Mucosa of descending colon (tissue), 3 donors: Measurements from ENCODE around the gene NFIC. TPM values are rescaled to one million over a fixed set of nuclear protein-coding genes. Genes with fewer than 3 reads are reported as not detected.

ENCODE experiments used
- ATAC-seq: fragments of 200-7000 bp; cut with Tn5 transposase; one replicate; pipeline ENCODE4 v1.9.1; 2020; ENCODE audit warnings: mild to moderate bottlenecking, moderate library complexity
- DNase-seq, 3 donors: peaks; one replicate each; pipeline ENCODE4 v3.0.0-alpha.2; 2020
- H3K36me3 ChIP-seq: fragments of 200-600 bp; one replicate; pipeline ENCODE4 v1.8.0; 2021; ENCODE audit warnings: low read depth, mild to moderate bottlenecking
- H3K4me1 ChIP-seq: fragments of 200-600 bp; one replicate; pipeline ENCODE4 v1.8.0; 2021; ENCODE audit warnings: low read depth, mild to moderate bottlenecking
- H3K4me3 ChIP-seq: fragments of 200-600 bp; one replicate; pipeline ENCODE4 v1.8.0; 2021; ENCODE audit warnings: mild to moderate bottlenecking
- H3K9me3 ChIP-seq: fragments of 200-600 bp; one replicate; pipeline ENCODE4 v1.8.0; 2021; ENCODE audit warnings: mild to moderate bottlenecking
- intact Hi-C, 2 donors: fragments of 100-400 bp; cut with DNase I in 1 of 2; cut with micrococcal nuclease in 1 of 2; formaldehyde crosslinking; loops; one replicate each; pipeline versions ENCODE4 v1.11.0 to v1.11.1; 2022; cut with DNase I, micrococcal nuclease
- total RNA-seq, 3 donors: library from RNA; stranded (reverse); fragmentation: NEBNext Ultra II Directional in 2 of 3; extraction: Animal tissue kit (Norgen Biotek cat#: 25700) in 2 of 3; gene quantifications; one replicate each; pipeline versions ENCODE4 v1.2.1 to v1.2.4, GENCODE V29; 2021 to 2023
- TF ChIP-seq, protein P1 (sequence below): fragments of 200-600 bp; IDR thresholded peaks from one replicate; pipeline ENCODE4 v1.8.0; 2022; ENCODE audit warnings: antibody characterized with exemption, mild to moderate bottlenecking
- donor health status: DM: no; HTN: no; CAD: no; lungs with moderate emphysema.
- donor health status: DM: no; HTN: no; CAD: no.
- donor health status: DM: no; HTN: yes; CAD: no.

The NFIC gene
- total RNA-seq, 3 donors from 2014 or later: 38.4 to 210 (median 79.3) TPM

- Histone ChIP-seq H3K4me1 (peaks cover 18% of the 10 kb centered on the region), H3K36me3 (no peaks in the 10 kb centered on the region), H3K9me3 (no peaks in the 10 kb centered on the region), H3K4me3 (no peak overlapping the region)
- DNase-seq (no peak), ATAC-seq (no peak)
- TF ChIP-seq, protein P1, sequence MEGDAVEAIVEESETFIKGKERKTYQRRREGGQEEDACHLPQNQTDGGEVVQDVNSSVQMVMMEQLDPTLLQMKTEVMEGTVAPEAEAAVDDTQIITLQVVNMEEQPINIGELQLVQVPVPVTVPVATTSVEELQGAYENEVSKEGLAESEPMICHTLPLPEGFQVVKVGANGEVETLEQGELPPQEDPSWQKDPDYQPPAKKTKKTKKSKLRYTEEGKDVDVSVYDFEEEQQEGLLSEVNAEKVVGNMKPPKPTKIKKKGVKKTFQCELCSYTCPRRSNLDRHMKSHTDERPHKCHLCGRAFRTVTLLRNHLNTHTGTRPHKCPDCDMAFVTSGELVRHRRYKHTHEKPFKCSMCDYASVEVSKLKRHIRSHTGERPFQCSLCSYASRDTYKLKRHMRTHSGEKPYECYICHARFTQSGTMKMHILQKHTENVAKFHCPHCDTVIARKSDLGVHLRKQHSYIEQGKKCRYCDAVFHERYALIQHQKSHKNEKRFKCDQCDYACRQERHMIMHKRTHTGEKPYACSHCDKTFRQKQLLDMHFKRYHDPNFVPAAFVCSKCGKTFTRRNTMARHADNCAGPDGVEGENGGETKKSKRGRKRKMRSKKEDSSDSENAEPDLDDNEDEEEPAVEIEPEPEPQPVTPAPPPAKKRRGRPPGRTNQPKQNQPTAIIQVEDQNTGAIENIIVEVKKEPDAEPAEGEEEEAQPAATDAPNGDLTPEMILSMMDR: no peak
- intact Hi-C loops: loop anchor here in 1 of 2 donors (10.0 kb wide), 1 partner anchor 62 kb away; no protein-coding TSS in a partner anchor
These were observed 4.0 kb upstream of the NFIC start for GRCh38 chr19:3362217-3362906.

- TF ChIP-seq, protein P1: no peak
- Histone ChIP-seq H3K4me3 (no peak overlapping the region), H3K36me3 (no peaks in the 10 kb centered on the region), H3K4me1 (peaks cover 11% of the 10 kb centered on the region), H3K9me3 (no peaks in the 10 kb centered on the region)
- ATAC-seq (no peak), DNase-seq (no peak)
- intact Hi-C loops: loop anchor here in 1 of 2 donors (10.0 kb wide), 1 partner anchor 61 kb away; no protein-coding TSS in a partner anchor
These were observed 2.4 kb upstream of the NFIC start for GRCh38 chr19:3363841-3364500.

GRCh38 chr19:3364501-3364858 lies 1.9 kb upstream of the NFIC start:
- TF ChIP-seq, protein P1: no peak
- DNase-seq: no peak
- H3K4me3 ChIP-seq: no peak overlapping the region
- no peaks in the 10 kb centered on the region for H3K36me3 ChIP-seq
- no peaks in the 10 kb centered on the region for H3K9me3 ChIP-seq
- intact Hi-C loops: loop anchor here in 1 of 2 donors (10.0 kb wide), 1 partner anchor 60 kb away; no protein-coding TSS in a partner anchor
- no peak for ATAC-seq
- peaks cover 11% of the 10 kb centered on the region for H3K4me1 ChIP-seq

- H3K4me3 ChIP-seq: no peak overlapping the region
- TF ChIP-seq, protein P1: no peak
- intact Hi-C loops: loop anchor here in 1 of 2 donors (10.0 kb wide), 1 partner anchor 60 kb away; no protein-coding TSS in a partner anchor
- DNase-seq: peak; percentile 32 to 61 (median 45)
- ATAC-seq: no peak
- H3K36me3 ChIP-seq: no peaks in the 10 kb centered on the region
- peaks cover 11% of the 10 kb centered on the region for H3K4me1 ChIP-seq
- no peaks in the 10 kb centered on the region for H3K9me3 ChIP-seq
These were observed 1.1 kb upstream of the NFIC start for GRCh38 chr19:3365093-3365835.

- H3K4me3 ChIP-seq: peak overlapping the region; percentile 40
- H3K4me1 ChIP-seq: peaks cover 5% of the 10 kb centered on the region
- peak; percentile 66 to 74 (median 72) for DNase-seq
- H3K36me3 ChIP-seq: no peaks in the 10 kb centered on the region
- peak; percentile 57 for ATAC-seq
- intact Hi-C loops: loop anchor here in 1 of 2 donors (10.0 kb wide), 1 partner anchor 58 kb away; no protein-coding TSS in a partner anchor
- no peaks in the 10 kb centered on the region for H3K9me3 ChIP-seq
- TF ChIP-seq, protein P1: no peak
These were observed 607 bp downstream of the NFIC start for GRCh38 chr19:3366753-3367627.
